HG03342 (cell line): ENCODE results near the gene CLIP3.
"Not testable (repeated sequence)": the region's sequence is repeated elsewhere in the genome, so short reads cannot be mapped to it uniquely, and the experiment has no call there.

Experiments used
- ATAC-seq: cut with Tn5 transposase; IDR thresholded peaks from one replicate; pipeline ENCODE4 v1.9.1; 2021; ENCODE audit warnings: mild to moderate bottlenecking, moderate library complexity; ENCODE audit not compliant: unreplicated experiment

CLIP3 gene

DNA sequence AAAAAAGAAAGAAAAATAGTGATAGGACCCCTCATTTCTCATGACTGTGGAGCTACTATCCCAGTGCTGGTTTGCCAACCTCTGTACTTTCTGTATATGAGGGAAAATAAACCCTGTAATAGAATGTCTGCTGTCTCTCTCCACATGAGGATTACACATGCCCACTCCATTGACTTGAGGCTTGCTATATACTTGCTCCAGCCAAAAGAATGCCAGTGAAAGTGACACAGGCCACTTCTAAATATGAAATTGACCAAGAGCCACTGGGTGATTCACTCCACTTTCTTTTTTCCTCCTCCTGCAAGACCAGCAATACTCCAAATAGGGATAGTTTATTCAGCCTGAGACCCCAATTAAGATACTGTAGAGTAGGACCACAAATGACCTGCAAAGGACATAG is 15.2 kb upstream of the CLIP3 start:
- ATAC-seq: no peak

DNA sequence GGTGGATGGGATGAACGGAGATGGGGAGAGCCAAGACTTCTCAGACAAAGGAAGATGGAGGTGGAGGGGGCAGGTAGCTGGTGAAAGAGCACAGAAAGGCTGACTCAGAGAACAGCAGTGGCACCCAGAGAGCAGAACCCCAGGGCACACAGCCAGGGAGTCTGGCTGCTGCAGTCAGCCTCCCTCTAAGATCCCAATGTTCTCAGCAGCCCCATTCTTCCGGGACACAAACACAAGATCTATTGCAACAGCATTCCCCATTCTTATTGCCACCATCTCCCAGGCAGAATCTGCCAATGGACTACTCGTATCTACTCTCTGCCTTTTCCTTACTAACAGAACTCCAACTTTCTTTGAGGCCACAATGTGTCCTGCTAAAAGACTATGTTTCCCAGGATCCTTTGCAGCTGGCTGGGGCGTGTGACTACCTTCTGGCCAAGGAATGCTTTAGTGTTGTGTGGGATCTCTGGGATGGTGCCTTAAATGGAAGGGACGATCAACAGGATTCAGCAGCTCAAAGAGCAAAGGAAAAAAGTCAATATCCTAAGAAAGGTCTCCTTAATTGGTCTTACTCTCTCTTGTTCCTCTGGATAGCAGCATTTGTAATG is 13.9 kb upstream of the CLIP3 start:
- no peak for ATAC-seq

DNA sequence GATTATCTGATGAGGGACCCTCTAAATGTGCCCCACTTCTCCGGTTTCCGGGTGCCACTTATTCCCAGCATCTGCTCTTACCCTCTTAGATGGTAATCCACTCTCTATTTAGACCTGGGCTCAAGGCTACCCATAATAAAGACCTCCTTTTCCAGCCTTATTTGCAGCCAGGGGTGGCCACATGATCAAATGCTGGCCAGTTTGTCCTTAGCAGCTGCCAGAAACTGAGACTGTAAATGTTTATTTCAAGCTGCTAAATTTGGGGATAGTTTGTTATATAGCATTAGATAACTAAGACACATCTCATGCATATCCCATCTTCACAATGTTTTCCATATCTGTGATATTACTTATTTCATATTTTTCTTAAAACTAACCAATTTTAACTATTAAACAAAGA is 11.3 kb upstream of the CLIP3 start:
- ATAC-seq: no peak

DNA sequence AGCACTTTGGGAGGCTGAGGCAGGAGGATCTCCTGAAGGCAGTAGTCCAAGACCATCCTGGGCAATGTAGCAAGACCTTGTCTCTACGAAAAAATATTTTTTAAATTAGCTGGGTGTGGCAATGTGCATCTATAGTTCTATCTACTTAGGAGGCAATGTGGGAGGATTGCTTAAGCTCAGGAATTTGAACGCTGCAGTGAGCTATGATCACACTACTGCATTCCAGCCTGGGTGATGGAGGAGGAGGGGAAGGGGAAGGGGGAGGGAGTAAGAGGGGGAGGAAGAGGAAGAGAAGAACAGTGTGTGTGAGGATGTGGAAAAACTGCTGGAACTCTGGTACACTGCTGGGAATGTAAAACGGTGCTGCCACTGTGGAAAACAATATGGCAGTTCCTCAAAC is 9.2 kb upstream of the CLIP3 start:
- no peak for ATAC-seq

DNA sequence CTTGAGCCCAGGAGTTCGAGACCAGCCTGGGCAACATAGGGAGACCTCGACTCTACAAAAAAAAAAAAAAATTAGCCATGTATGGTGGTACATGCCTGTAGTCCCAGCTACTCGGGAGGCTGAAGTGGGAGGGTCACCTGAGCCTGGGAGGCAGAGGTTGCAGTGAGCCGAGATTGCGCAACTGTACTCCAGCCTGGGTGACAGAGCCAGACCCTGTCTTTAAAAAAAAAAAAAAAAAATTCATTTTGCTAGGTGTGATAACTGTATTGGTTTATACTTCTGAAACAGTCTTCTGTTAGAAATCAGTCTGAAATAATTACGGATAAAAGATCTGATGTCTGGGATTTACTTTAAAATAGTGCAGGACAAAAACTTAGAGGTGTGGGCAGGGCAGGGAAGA is 8.4 kb upstream of the CLIP3 start:
- ATAC-seq: not testable (repeated sequence)

DNA sequence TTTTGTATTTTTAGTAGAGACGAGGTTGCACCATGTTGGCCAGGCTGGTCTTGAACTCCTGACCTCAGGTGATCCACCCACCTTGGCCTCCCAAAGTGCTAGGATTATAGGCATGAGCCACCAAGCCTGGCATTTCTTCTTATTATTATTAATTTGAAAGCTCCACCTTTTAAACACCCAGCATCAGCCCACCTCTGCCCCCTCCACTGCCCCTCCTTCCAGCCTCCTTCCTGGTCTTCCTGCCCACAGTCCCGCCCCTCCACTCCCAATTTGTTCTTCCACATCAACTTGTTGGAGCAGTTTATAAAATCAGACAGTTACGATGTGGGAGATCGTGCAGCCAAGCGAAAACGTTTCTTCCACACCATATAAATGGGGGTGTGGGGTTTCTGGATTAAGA is 7.8 kb upstream of the CLIP3 start:
- no peak for ATAC-seq

DNA sequence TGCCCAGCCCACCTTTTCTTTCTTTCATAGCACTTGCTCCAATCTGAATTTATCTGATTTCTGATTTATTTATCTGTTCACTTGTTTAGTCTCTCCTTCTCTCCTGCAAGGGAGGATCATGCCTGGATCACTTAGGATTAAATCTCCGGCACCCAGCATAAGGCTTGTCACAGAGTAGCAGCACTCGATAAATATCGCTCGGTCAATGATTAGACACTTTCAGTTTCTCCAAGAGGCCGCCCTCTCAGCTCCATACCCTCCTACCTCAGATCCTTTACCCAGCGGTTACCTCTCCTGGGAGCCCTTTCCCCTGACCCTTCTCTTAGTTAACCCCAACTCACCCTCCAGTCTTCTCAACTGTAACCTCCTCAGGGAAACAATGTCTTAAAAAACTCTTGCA is 1.4 kb downstream of the CLIP3 start:
- ATAC-seq: no peak

DNA sequence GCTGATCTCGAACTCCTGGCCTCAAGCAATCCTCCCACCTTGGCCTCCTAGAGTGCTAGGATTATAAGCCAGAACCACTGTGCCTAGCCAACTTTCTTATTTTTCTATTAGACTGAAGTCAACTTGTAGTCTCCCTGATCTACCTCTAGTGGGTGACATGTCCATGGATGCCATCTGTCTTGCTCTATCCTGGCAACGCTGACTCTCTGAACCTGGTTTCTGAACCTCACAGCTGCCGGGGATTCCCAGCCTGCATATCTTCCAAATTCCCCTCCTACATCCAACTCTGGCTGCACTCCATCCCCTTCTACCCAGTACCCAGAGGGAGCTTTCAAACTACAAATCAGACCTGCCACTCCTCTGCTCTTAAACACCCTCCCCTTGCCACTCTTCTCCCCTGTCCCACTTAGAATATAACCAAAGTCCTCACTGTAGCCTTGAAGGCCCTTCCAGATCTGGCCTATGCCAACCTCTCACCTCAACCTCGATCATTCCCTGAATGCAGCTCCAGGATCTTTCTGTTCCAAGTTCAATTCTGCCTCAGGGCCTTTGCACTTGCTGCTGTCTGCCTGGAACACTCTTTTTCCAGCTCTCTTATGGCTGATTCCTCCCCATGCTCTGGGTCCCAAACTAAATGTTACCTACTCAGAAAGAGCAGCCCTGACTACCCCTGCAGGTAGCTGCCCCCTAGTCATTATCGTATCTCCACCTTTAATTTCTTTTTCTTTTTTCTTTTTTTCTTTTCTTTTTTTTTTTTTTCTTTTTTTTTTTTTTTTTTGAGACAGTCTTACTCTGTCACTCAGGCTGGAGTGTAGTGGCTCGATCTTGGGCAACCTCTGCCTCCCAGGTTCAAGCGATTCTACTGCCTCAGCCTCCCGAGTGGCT is 2.2 kb downstream of the CLIP3 start:
- no peak for ATAC-seq

DNA sequence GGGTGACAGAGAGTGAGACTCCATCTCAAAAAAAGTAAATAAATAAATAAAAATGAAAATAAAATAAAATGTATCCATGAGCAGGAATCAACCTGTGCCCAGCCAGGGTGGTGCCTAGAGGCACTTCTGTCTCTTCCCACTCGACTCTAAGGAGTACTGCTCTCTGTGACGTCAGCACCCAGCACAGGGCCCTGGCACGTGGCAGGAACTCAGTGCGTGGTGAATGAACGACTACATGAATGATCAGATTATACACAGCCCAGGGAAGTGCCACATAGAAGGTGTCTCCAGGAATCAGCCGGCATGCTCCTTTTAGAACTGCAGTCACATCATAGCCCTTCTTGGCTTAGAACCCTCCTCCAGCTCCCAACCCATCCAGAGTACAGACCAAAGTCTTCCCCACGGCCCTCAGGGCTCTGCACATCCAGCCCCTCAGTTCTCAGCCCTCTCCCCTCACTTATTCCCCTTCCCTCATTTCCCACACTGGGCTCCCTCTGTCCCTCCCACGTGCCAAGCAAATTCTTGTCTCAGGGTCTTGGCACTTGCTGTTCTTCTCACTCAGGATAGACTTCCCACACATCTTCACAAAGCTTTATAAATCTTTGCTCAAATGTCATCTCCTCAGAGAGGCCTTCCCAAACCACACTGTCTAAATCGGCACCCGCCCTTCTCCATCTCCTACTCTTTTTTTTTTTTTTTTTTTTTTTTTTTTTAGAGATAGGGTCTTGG is 4.2 kb downstream of the CLIP3 start:
- no peak for ATAC-seq

DNA sequence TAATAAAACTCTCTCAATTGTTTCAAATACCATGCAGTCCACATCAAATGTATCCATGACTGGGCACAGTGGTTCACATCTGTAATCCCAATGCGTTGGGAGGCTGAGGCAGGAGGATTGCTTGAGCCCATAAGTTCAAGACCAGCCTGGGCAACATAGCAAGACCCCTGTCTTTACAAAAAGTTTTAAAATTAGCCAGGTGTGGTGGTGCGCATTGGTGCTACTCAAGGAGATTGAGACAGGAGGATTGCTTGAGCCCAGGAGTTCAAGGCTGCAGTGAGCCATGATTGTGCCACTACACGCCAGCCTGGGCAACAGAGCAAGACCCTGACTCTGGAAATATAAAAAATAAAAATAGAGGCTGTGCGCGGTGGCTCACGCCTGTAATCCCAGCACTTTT is 5.0 kb downstream of the CLIP3 start:
- ATAC-seq: no peak

DNA sequence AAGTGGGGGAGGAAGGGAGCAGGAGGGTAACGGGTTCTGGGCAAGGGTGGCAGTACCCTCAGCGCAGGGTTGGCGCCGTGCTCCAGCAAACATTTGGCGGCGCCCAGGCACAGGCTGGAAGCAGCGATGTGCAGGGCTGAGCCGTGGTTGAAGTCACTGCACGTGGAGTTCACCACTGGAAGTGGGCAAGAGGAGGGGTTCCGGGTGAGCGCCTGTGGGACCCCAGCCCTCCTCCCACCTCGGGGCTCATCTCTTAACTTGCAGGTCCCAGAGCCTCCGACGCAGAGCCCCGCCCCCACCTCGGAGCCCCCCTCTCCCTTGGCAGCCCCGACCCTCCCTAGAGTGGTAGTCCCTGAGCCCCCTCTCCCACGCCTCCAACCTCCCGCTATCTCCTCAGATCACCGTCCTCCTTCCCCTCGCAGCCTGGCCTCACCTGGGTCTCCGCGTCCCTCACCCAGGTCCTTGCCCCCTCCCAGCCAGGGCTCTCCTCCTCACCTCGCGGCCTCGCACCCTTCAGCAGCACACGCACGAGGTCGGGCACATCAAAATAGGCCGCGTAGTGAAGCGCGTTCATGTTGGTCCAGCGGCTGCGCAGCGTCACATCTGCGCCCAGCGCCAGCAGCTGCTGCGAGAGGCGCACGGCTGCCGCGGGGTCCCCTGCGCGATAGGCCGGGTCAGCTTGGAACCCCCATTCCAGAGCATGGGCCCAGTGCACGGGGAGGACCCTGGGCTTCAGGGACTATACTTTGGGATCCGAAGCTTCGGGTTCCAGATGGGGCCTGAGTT is 6.4 kb downstream of the CLIP3 start:
- no peak for ATAC-seq

DNA sequence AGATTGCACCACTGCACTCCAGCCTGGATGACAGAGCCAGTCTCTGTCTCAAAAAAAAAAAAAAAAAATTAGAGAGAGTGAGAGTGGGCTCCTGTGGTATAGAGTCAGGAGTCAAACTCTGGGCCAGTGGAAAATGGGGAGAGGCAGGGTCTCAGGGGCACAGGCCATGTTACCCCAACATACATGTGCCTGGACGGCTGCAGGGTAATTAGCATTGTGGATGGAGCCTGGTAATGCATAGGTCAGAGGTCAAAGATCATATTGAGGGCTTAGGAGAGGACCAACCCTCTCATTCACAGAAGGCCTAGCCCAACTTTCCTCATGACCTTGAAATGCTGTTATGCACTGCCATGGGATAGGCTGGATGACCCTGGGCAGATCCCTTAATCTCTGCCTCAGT is 7.1 kb downstream of the CLIP3 start:
- no peak for ATAC-seq

DNA sequence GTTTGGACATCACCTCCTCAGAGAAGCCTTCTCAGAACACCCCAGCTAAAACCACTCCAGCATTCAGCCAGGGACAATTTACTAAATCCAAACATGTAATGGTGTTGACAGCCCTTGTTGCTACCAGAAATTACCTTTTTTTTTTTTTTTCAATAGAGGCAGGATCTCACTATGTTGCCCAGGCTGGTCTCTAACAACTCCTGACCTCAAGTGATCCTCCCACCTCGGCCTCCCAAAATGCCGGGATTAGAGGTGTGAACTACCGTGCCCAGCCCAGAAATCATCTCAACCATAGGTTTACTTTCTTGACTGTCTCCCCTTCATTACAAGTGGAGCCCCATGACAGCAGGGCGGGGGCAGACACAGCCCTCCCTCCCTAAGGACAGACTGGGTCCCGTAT is 9.2 kb downstream of the CLIP3 start:
- no peak for ATAC-seq

DNA sequence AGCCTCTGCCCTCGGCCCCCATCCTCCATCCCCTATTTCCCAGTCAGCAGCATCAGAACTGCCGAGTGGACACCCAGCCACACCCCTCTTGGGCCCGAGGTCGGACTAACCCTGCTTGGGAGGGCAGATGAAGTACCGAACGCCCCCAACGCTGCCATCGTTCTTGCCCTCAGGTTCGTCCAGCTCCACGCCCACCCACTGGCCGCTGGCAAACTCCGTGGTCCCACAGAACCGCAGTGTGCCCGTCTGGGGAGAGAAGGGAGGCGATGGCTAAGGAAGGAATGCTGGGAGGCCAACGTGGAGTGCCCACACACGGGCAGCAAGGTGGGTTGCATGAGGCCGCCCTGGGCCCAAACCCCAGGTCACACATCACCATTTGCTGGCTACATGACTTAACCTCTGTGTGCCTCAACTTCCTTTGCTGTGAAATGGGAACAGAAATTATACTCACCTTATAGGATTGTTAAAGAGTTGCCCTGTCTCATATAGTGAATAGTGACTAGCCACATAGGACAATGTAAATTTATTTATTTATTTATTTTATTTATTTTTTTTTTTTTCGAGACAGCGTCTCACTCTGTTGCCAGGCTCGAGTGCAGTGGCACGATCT is 13.5 kb downstream of the CLIP3 start:
- ATAC-seq: no peak

DNA sequence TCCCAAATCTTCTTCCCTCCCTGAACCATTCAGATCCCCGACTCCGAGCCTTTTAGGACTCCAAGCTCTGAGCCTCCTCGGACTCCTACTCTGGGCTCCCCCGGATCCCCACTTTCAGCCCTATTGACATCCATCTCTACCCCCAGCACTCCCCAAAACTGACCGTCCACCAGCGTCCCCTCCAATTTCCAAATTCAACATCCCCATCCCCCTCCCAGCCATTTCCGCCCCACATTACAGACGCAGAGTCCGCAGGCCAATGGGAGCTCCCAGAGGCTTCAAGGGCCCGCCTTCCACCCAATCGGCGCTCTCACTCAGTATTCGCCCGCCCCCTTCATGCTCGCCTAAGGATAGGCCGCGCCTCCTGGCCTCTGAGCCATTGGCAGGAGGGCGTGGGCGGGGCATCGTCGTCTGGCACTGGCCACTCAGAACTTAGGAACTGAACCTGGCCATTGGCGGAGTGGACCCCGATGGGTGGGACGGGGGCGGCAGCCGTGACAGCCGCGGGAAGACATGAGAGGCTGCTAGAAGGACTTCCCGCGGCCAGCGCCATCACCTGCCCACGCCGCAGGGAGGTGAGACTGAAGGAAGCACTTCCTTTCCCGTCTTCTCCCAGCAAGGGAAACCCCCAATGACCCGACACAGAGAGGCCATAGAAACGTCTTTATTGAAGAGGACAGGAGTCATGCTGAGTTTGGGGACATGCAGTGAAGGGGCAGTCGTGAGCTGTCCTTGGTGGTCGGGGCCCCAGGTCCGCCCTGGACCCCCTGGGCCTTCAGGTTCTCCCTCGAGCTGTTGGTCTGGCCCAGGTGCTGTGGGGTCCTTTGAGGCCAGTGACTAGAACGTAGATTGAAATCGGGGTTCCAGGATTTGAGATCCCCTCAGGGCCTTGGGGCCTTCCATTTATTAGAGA is 18.4 kb downstream of the CLIP3 start, which contains the start of gene ALKBH6:
Gene ALKBH6, minus strand, starts transcription at position 202 of the 913 bp plus-strand sequence. CDS start 816 bp downstream, outside the sequence.
- ATAC-seq: peak; percentile 94

DNA sequence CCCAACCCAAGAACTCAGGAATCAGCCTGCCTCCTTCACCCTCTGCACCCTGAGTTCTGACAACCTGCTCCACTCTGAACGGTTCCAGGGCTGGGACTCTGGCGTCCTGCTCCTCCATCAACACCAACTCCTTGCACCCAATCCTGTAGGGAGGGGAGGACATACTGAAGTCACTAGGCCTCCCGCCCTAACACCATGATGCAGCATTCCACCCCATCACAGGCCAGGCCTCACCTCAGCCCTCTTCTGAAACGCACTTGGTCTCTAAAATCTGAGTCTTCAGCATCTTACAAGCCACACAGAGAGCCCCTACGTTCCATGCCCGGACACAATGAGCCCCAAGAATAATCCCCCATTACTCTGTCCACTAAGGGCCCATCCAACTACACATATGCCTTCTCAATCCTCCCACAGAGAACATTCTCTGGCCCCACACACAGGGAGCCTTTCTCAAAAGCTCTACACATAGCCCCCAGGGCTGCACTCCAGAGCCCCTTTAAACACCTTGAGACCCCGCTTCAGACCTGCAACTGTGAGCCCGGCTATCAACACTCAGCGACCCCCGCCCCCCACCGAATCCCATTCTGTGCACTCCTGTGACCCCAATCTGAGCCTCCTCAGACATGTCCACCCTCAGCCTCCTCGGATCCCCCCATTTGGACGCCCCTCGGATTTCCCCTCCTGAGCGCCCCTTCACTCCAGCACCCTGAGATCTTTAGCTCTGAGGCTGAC is 19.2 kb downstream of the CLIP3 start:
- ATAC-seq: no peak

DNA sequence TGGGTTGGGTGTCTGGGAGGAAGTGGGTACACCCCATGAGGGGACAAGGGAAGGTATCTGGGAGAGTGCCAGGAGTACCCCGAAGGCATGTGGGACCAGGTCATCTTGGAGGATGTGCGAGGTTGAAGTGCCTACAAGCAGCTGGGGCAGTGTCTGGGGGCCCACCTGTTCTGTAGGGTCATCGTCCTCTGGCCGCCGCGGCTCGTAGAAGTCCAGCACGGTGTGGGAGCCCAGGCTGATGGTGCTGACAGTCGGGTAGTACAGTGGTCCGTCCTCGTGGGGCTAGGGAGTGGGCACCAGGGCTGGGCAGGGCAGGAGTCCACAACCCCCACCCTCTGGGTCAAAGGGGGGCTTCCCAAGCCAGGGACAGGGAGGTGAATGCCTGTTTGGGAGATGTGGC is 22.3 kb downstream of the CLIP3 start:
- ATAC-seq: no peak

DNA sequence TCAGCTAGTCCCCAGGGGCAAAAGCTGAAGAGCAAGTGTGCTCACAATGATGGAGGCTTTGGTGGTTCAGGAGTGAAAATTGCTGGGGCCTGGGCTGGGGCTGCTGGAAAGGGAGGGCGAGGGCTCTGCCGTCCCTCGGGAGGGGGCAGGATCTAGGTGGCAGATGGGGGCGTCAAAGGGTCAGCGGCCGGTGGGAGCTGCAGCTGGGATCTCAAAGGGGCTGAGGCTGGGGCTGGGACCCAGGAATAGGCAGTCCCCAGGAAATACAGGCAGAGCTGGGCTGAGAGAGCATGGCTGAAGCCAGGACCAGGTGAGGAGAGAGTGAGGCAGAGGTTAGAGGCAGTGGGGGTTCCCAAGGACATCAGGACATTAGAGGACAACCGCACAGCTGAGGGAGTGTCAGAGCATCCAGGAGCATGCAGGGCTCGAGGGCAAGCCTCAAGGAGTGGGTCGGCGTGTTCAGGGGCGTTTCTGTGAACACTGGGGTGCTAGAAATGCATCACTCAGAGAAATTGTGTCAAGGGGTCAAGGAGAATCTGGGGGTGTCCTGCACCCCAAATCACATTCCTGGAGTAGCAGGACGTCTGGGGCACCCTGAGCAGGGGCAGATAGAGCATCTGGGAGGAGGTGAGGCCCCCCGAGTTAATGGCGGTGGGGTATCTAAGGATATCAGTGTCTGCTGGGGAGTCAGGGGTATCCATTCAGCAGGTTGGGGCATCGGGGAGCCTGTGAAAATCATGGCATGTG is 22.9 kb downstream of the CLIP3 start:
- ATAC-seq: no peak
